ENCODE measurements around the gene PLA2G15.

- TF ChIP-seq EP300 (IDR thresholded peaks at IDR 0.05) (no peak), POLR2A (IDR thresholded peaks at IDR 0.05) (no peak)
- TF ChIP-seq, protein P1, sequence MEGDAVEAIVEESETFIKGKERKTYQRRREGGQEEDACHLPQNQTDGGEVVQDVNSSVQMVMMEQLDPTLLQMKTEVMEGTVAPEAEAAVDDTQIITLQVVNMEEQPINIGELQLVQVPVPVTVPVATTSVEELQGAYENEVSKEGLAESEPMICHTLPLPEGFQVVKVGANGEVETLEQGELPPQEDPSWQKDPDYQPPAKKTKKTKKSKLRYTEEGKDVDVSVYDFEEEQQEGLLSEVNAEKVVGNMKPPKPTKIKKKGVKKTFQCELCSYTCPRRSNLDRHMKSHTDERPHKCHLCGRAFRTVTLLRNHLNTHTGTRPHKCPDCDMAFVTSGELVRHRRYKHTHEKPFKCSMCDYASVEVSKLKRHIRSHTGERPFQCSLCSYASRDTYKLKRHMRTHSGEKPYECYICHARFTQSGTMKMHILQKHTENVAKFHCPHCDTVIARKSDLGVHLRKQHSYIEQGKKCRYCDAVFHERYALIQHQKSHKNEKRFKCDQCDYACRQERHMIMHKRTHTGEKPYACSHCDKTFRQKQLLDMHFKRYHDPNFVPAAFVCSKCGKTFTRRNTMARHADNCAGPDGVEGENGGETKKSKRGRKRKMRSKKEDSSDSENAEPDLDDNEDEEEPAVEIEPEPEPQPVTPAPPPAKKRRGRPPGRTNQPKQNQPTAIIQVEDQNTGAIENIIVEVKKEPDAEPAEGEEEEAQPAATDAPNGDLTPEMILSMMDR (IDR thresholded peaks at IDR 0.05) = no peak
These were observed 36.9 kb downstream of the PLA2G15 start for GRCh38 chr16:68282064-68282452.
